ENCODE results near the gene TPI1.

DNA sequence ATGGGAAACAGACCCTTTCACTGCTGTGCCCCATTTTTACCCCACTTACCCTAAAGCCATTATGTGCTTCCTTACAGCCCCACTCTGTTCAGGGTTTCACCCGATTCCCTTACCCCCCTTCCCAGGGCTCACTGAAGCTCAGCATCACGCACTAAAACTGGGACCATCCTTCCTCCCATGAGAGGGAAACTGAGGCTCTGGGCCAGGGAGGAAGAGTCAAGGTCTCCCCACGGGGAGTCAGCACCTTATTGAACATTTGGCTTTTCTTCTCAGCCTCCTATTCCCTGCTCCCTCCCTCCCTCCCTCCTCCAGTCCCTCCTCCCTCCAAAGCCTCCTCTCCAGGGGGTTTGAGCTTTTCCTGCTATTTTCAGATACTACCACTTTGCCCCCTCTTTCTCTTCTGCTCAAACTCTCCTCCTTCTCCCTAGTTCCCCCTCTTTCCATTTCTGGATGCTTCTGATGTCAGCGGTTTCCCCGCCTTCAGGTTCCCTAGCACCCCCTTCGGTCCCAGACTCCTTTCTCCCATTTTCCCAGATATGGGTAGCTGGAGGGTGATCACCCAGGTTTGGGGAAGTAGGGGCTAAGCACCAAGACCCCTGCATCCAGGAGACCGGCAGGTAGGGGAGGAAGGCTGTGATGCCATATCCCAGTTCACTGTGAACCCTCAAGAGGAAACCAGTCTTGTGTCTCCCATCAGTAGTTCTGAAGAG lies 44.8 kb upstream of the TPI1 start:
- TF ChIP-seq, protein P1, sequence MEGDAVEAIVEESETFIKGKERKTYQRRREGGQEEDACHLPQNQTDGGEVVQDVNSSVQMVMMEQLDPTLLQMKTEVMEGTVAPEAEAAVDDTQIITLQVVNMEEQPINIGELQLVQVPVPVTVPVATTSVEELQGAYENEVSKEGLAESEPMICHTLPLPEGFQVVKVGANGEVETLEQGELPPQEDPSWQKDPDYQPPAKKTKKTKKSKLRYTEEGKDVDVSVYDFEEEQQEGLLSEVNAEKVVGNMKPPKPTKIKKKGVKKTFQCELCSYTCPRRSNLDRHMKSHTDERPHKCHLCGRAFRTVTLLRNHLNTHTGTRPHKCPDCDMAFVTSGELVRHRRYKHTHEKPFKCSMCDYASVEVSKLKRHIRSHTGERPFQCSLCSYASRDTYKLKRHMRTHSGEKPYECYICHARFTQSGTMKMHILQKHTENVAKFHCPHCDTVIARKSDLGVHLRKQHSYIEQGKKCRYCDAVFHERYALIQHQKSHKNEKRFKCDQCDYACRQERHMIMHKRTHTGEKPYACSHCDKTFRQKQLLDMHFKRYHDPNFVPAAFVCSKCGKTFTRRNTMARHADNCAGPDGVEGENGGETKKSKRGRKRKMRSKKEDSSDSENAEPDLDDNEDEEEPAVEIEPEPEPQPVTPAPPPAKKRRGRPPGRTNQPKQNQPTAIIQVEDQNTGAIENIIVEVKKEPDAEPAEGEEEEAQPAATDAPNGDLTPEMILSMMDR (IDR thresholded peaks at IDR 0.05) = no peak
- no peak for TF ChIP-seq POLR2A (IDR thresholded peaks at IDR 0.05)

Data from lower leg skin (tissue), 3 donors.